ENCODE data around the gene KDM6A. TPM values are rescaled to one million over a fixed set of nuclear protein-coding genes. Genes with fewer than 3 reads are reported as not detected.

The KDM6A gene
- total RNA-seq, 1 experiment from 2014 or later, result 42.8 TPM

- H4K5ac ChIP-seq (ENCODE audit: insufficient read length, low read depth, low read length), result no peak overlapping the region
- H3K79me2 ChIP-seq (ENCODE audit: insufficient read depth, low read length), result peaks cover 8% of the 10 kb centered on the region; the same call in 1 of the 2 replicates
- H2AK5ac ChIP-seq (ENCODE audit: insufficient read length, low read length), result no peak overlapping the region
- peak overlapping the region; percentile 55 for H4K91ac ChIP-seq (ENCODE audit: insufficient read length, low read depth, low read length)
- peak overlapping the region; percentile 44 for H3K14ac ChIP-seq (ENCODE audit: insufficient read depth, low read length)
- Mint-ChIP-seq H3K27ac (peak overlapping the region; percentile 47 to 98 (median 94); a peak in 5 of 7 replicates), H3K4me1 (peaks cover 4 to 12% of the 10 kb centered on the region in 2 experiments), H3K36me3 (ENCODE audit: insufficient read depth in 1 of 3, low read depth in 3 of 3) (peaks cover 4 to 10% (median 9%) of the 10 kb centered on the region in 3 experiments), H3K9me3 (peaks cover 35 to 47% of the 10 kb centered on the region in 2 experiments), H3K27me3 (ENCODE audit: low read depth) (no peaks in the 10 kb centered on the region), H3K4me3 (peak overlapping the region; percentile 86 to 95)
- no peak overlapping the region for H2BK120ac ChIP-seq (ENCODE audit: low read depth, low read length, poor library complexity, severe bottlenecking)
- no peak overlapping the region for H2BK12ac ChIP-seq (ENCODE audit: insufficient read length, low read depth, low read length)
- H3K79me1 ChIP-seq (ENCODE audit: insufficient read depth, low read depth, low read length, poor library complexity, severe bottlenecking), result no peaks in the 10 kb centered on the region
- no peaks in the 10 kb centered on the region for H3K4me1 ChIP-seq (ENCODE audit: insufficient read depth, low read length)
- DNase-seq, result no peak
- no peak overlapping the region; the same call in none of the 2 replicates for H3K4ac ChIP-seq (ENCODE audit: low read depth, low read length)
- H3K27me3 ChIP-seq (ENCODE audit: insufficient read depth, low read length), result no peaks in the 10 kb centered on the region
- H3K27ac ChIP-seq (ENCODE audit: insufficient read length, low read depth, low read length), result peak overlapping the region; percentile 26
- H2BK5ac ChIP-seq (ENCODE audit: insufficient read length, low read length), result no peak overlapping the region
- H3T11ph ChIP-seq (ENCODE audit: low read length), result no peak overlapping the region
- H3K4me2 ChIP-seq (ENCODE audit: insufficient read depth, insufficient read length, low read length), result peak overlapping the region; percentile 90
- H3K23me2 ChIP-seq (ENCODE audit: insufficient read length, low read depth, low read length, poor library complexity, severe bottlenecking), result no peaks in the 10 kb centered on the region
- no peak for TF ChIP-seq CTCF (conservative IDR thresholded peaks at IDR 0.05)
- no peak overlapping the region for H3K56ac ChIP-seq (ENCODE audit: insufficient read length, low read depth, low read length)
- H4K20me1 ChIP-seq (ENCODE audit: control insufficient read depth, insufficient read depth, insufficient read length), result no peaks in the 10 kb centered on the region
- peak overlapping the region; percentile 94 for H3K9ac ChIP-seq (ENCODE audit: extremely low read depth, insufficient read length, low read length)
- H3K18ac ChIP-seq (ENCODE audit: insufficient read length, low read depth, low read length), result peak overlapping the region; percentile 37
- no CpG with 5 or more reads among the region's 99 CpGs for WGBS (ENCODE audit: extremely low coverage, insufficient read length, low lambda C conversion rate)
- no peak overlapping the region for H3K23ac ChIP-seq (ENCODE audit: insufficient read length, low read depth, low read length)
- H2AFZ ChIP-seq (ENCODE audit: low read length), result no peak overlapping the region
- peaks cover 11% of the 10 kb centered on the region for H3K9me3 ChIP-seq (ENCODE audit: control insufficient read depth, low read depth, low read length)
- no peak overlapping the region for H2BK15ac ChIP-seq (ENCODE audit: low read depth, low read length)
- H4K8ac ChIP-seq (replicated peaks; ENCODE audit: insufficient read length, low read depth, low read length), result no peak overlapping the region
- H2BK20ac ChIP-seq (ENCODE audit: low read depth, low read length, poor library complexity, severe bottlenecking), result no peak overlapping the region
Measured at GRCh38 chrX:44873415-44874276, 658 bp downstream of the KDM6A start.
